Measurements from ENCODE around the gene MCF2L2. TPM values are rescaled to one million over a fixed set of nuclear protein-coding genes. Genes with fewer than 3 reads are reported as not detected.
"Not testable (repeated sequence)": the region's sequence is repeated elsewhere in the genome, so short reads cannot be mapped to it uniquely, and the experiment has no call there.

MCF2L2 gene
- total RNA-seq, 1 experiment from 2014 or later, result 1.7 TPM

GRCh38 chr3:183179550-183179908, 248.9 kb downstream of the MCF2L2 start:
- H3K36me3 ChIP-seq (ENCODE audit: low read depth); H3K27me3 ChIP-seq (ENCODE audit: insufficient read depth, low read depth); H4K20me1 ChIP-seq (ENCODE audit: insufficient read depth); H3K4me1 ChIP-seq (replicated peaks; ENCODE audit: insufficient read depth); H3K79me2 ChIP-seq (ENCODE audit: low read depth); H3K9me3 ChIP-seq (ENCODE audit: insufficient read depth, low read depth); H3F3A ChIP-seq (ENCODE audit: insufficient read depth, low read depth); H3K9me2 ChIP-seq (ENCODE audit: insufficient read depth); BruUV-seq (replicated peaks); H3K27ac ChIP-seq; POLR2A ChIA-PET (ENCODE audit: unreplicated experiment): not testable (repeated sequence)
- intact Hi-C loops (cut with micrococcal nuclease; ENCODE audit: unreplicated experiment), result loop anchor here (1.0 to 5.0 kb wide), 2 partner anchors 57 to 467 kb away; no protein-coding TSS in a partner anchor
- Histone ChIP-seq H3K4me3 (peak overlapping the region; percentile 71), H2AFZ (peak overlapping the region; percentile 78), H3K4me2 (peak overlapping the region; percentile 98)
- peak; percentile 10; the same call in 1 of the 2 replicates for TF ChIP-seq CTCF (conservative IDR thresholded peaks at IDR 0.05)
- peak in 1 of 2 experiments; percentile 54 for DNase-seq
- CTCF ChIA-PET, result interaction anchor here (0.6 to 1.0 kb wide), 3 partner anchors 86 to 515 kb away, joined by 3 to 4 read pairs (median 3); no protein-coding TSS in a partner anchor

DNA sequence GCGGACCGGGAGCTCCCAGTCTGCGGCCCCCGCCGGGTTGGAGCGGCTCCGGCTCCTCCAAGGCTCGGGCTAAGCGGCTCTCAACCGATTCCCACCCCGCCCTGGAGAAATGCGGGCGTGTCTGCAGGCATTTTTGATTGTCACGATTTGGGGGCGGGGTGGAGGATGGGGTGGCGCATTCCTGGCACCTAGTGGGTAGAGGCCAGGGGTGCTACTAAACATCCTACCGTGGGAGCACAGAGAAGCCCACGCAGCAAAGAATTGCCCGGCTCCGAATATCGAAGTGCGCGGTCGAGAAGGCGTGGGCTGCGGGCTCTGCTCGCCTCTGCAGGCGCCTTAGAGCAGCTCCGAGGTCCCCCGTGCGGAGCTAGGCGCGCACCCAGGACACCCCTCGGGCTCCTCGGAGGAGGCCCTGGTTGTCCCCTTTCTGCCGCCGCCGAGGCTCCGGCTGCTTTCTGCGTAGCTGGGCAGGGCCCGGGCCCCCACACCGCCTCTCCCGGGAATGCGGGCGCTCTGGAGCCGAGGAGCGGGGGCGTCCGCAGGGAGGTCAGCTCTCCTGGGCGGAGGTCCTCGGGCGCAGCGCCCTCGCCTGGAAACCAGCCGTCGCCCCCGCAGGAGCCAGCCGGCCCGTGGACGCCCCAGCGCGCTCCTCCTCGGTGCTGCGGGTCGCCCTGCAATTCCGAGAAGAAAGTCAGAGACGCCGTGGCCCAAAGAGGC, 249.4 kb downstream of the MCF2L2 start:
- Histone ChIP-seq H3K27me3 (ENCODE audit: insufficient read depth, low read depth) (no peaks in the 10 kb centered on the region), H3K79me2 (ENCODE audit: low read depth) (no peaks in the 10 kb centered on the region), H3K9me2 (ENCODE audit: insufficient read depth) (no peaks in the 10 kb centered on the region), H3K36me3 (ENCODE audit: low read depth) (no peaks in the 10 kb centered on the region), H3K4me1 (replicated peaks; ENCODE audit: insufficient read depth) (no peaks in the 10 kb centered on the region; the same call in 1 of the 2 replicates), H4K20me1 (ENCODE audit: insufficient read depth) (no peaks in the 10 kb centered on the region), H3K4me3 (peak overlapping the region; percentile 71), H3F3A (ENCODE audit: insufficient read depth, low read depth) (no peaks in the 10 kb centered on the region), H3K27ac (no peak overlapping the region), H3K4me2 (peak overlapping the region; percentile 98), H2AFZ (peak overlapping the region; percentile 78), H3K9me3 (ENCODE audit: insufficient read depth, low read depth) (no peaks in the 10 kb centered on the region)
- POLR2A ChIA-PET (ENCODE audit: unreplicated experiment), result no interaction called here
- DNase-seq, result peak; percentile 52 to 73
- CTCF ChIA-PET, result interaction anchor here (0.6 to 1.0 kb wide), 6 partner anchors 20 to 516 kb away, joined by 3 to 5 read pairs (median 3); no protein-coding TSS in a partner anchor
- TF ChIP-seq CTCF (conservative IDR thresholded peaks at IDR 0.05) (peak; percentile 52; the same call in 1 of the 2 replicates), EZH2 (IDR thresholded peaks at IDR 0.05; ENCODE audit: low read depth) (no peak)
- no TSS peak for BruUV-seq (replicated peaks)
- intact Hi-C loops (cut with micrococcal nuclease; ENCODE audit: unreplicated experiment), result loop anchor here (1.0 to 5.0 kb wide), 2 partner anchors 57 to 467 kb away; no protein-coding TSS in a partner anchor

DNA sequence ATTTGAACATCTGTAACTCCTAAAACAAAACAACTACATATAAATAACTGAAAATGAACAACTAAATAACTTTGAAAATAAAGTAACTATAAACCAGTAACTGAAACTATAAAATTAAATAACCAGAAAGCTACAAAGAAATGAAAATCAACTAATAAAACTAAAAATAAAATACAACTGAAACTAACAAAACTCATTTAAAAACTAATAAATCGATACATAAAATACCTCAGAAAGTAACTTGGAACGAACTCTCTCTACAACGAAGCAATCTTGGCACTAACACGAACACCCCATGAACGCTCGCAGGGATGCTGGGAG, 249.9 kb downstream of the MCF2L2 start:
- H3K9me3 ChIP-seq (ENCODE audit: insufficient read depth, low read depth), result no peaks in the 10 kb centered on the region
- POLR2A ChIA-PET (ENCODE audit: unreplicated experiment), result interaction anchor here (0.6 kb wide), 1 partner anchor 370 kb away, joined by 3 read pairs; no protein-coding TSS in a partner anchor
- no peaks in the 10 kb centered on the region for H3F3A ChIP-seq (ENCODE audit: insufficient read depth, low read depth)
- no peak overlapping the region for H3K27ac ChIP-seq
- no peaks in the 10 kb centered on the region for H4K20me1 ChIP-seq (ENCODE audit: insufficient read depth)
- H3K4me1 ChIP-seq (replicated peaks; ENCODE audit: insufficient read depth), result no peaks in the 10 kb centered on the region; the same call in 1 of the 2 replicates
- H3K9me2 ChIP-seq (ENCODE audit: insufficient read depth), result no peaks in the 10 kb centered on the region
- H3K4me3 ChIP-seq, result peak overlapping the region; percentile 71
- H3K79me2 ChIP-seq (ENCODE audit: low read depth), result no peaks in the 10 kb centered on the region
- peak overlapping the region; percentile 98 for H3K4me2 ChIP-seq
- CTCF ChIA-PET, result interaction anchor here (0.6 to 1.0 kb wide), 5 partner anchors 20 to 464 kb away, joined by 3 to 5 read pairs (median 3); no protein-coding TSS in a partner anchor
- no peaks in the 10 kb centered on the region for H3K36me3 ChIP-seq (ENCODE audit: low read depth)
- BruUV-seq (replicated peaks), result no TSS peak
- no peak for DNase-seq
- H2AFZ ChIP-seq, result peak overlapping the region; percentile 78
- TF ChIP-seq EZH2 (IDR thresholded peaks at IDR 0.05; ENCODE audit: low read depth) (no peak), CTCF (conservative IDR thresholded peaks at IDR 0.05) (no peak)
- no peaks in the 10 kb centered on the region for H3K27me3 ChIP-seq (ENCODE audit: insufficient read depth, low read depth)
- intact Hi-C loops (cut with micrococcal nuclease; ENCODE audit: unreplicated experiment), result loop anchor here (5.0 kb wide), 1 partner anchor 466 kb away; no protein-coding TSS in a partner anchor
